HepG2 (cell line): Measurements from ENCODE around the gene BBLN. TPM values are rescaled to one million over a fixed set of nuclear protein-coding genes. Genes with fewer than 3 reads are reported as not detected.
A peak's percentile ranks its signal among the peaks of the same experiment; 100 is the strongest.

Experiments
- CREBL2 ChIP-seq: sonication (generic); formaldehyde crosslinking; IDR thresholded peaks from 2 replicates; pipeline ENCODE4 v1.8.1; 2023; ENCODE audit warnings: missing genetic modification reagents, mild to moderate bottlenecking, borderline replicate concordance
- FOXJ3 ChIP-seq: sonication (generic); formaldehyde crosslinking; IDR thresholded peaks from 2 replicates; pipeline ENCODE4 v1.4.0; 2020; ENCODE audit warnings: missing genetic modification reagents, mild to moderate bottlenecking, borderline replicate concordance
- GLI4 ChIP-seq: sonication (generic); formaldehyde crosslinking; IDR thresholded peaks from 2 replicates; pipeline ENCODE4 v1.5.1; 2020; ENCODE audit warnings: missing genetic modification reagents, mild to moderate bottlenecking, moderate library complexity, borderline replicate concordance
- HMGXB4 ChIP-seq, 2 experiments: sonication (generic) in 1 of 2; formaldehyde crosslinking in 1 of 2; IDR thresholded peaks; 2 replicates each; pipeline versions ENCODE4 v1.4.0 to v1.6.1; 2018 to 2020; ENCODE audit warnings: missing genetic modification reagents in 2 of 2, borderline replicate concordance in 1 of 2, low read depth in 1 of 2, mild to moderate bottlenecking in 1 of 2, missing biosample characterization in 1 of 2
- IKZF4 ChIP-seq: sonication (generic); formaldehyde crosslinking; IDR thresholded peaks from 2 replicates; pipeline ENCODE4 v1.5.1; 2020; ENCODE audit warnings: borderline replicate concordance, mild to moderate bottlenecking, low read depth, missing genetic modification reagents; ENCODE audit errors: not compliant biosample characterization
- KDM4B ChIP-seq: sonication (generic); formaldehyde crosslinking; IDR thresholded peaks from 2 replicates; pipeline ENCODE4 v1.4.0; 2020; ENCODE audit warnings: missing genetic modification reagents
- KLF16 ChIP-seq, 2 experiments: sonication (generic) in 1 of 2; formaldehyde crosslinking in 1 of 2; IDR thresholded peaks; 2 replicates each; pipeline versions ENCODE4 v1.6.1 to v1.8.0; 2016 to 2023; ENCODE audit warnings: missing genetic modification reagents in 2 of 2, missing compliant biosample characterization in 1 of 2
- MAZ ChIP-seq, 2 experiments: sonication (generic) in 1 of 2; formaldehyde crosslinking in 1 of 2; IDR thresholded peaks; 2 replicates each; pipeline versions ENCODE4 v1.5.0 to v1.6.1; 2012 to 2020; ENCODE audit warnings: low read depth in 2 of 2, mild to moderate bottlenecking in 2 of 2, borderline replicate concordance in 1 of 2, improper control_type of control experiment in 1 of 2, low read length in 1 of 2, missing genetic modification reagents in 1 of 2, moderate library complexity in 1 of 2
- SP1 ChIP-seq, 2 experiments: fragments of 450-650 bp in 1 of 2; sonication (generic) in 1 of 2; formaldehyde crosslinking in 1 of 2; IDR thresholded peaks; 2 replicates each; pipeline versions ENCODE4 v1.4.0 to v1.6.1; 2016 to 2020; ENCODE audit warnings: missing genetic modification reagents in 1 of 2
- ZBTB25 ChIP-seq: IDR thresholded peaks from 2 replicates; pipeline ENCODE4 v1.6.1; 2018; ENCODE audit warnings: missing genetic modification reagents
- ZNF101 ChIP-seq: sonication (generic); formaldehyde crosslinking; IDR thresholded peaks from 2 replicates; pipeline ENCODE4 v1.4.0; 2020; ENCODE audit warnings: mild to moderate bottlenecking, low read depth, missing genetic modification reagents, borderline replicate concordance
- ZNF329 ChIP-seq: sonication (generic); formaldehyde crosslinking; IDR thresholded peaks from 2 replicates; pipeline ENCODE4 v1.9.0; 2021; ENCODE audit warnings: low read depth, mild to moderate bottlenecking, missing genetic modification reagents
- ZNF337 ChIP-seq: sonication (generic); formaldehyde crosslinking; IDR thresholded peaks from 2 replicates; pipeline ENCODE4 v1.5.1; 2020; ENCODE audit warnings: missing genetic modification reagents, low read depth, mild to moderate bottlenecking, borderline replicate concordance
- ZNF510 ChIP-seq: sonication (generic); formaldehyde crosslinking; IDR thresholded peaks from 2 replicates; pipeline ENCODE4 v1.4.0; 2020; ENCODE audit warnings: low read depth, mild to moderate bottlenecking, missing genetic modification reagents
- ZNF598 ChIP-seq: sonication (generic); formaldehyde crosslinking; IDR thresholded peaks from 2 replicates; pipeline ENCODE4 v1.5.1; 2020; ENCODE audit warnings: mild to moderate bottlenecking, missing genetic modification reagents, borderline replicate concordance
- ZNF672 ChIP-seq: sonication (generic); formaldehyde crosslinking; IDR thresholded peaks from 2 replicates; pipeline ENCODE4 v1.8.1; 2022; ENCODE audit warnings: missing genetic modification reagents
- polyA plus RNA-seq, 8 experiments: library from polyadenylated mRNA; depleted of rRNA in 3 of 8; stranded (reverse) in 7 of 8; unstranded in 1 of 8; fragments of >200 nt; fragmentation: Illumina TruSeq in 4 of 8; extraction: Trizol in 4 of 8; gene quantifications; 2 replicates each; pipeline versions ENCODE4 v1.2.1 to v1.2.3, GENCODE V29; 2011 to 2016; ENCODE audit warnings: low read depth in 4 of 8, missing spikeins in 1 of 8, mixed read lengths in 1 of 8; ENCODE audit not compliant: insufficient read depth in 1 of 8
- total RNA-seq, 5 experiments: library from RNA; depleted of rRNA; stranded (reverse); fragments of >200 nt; fragmentation: Illumina TruSeq; extraction: Trizol; gene quantifications; 2 replicates each; pipeline ENCODE4 v1.2.3, GENCODE V29; 2016; ENCODE audit warnings: low read depth in 1 of 5
- TF ChIP-seq, protein P1 (sequence below): sonication (generic); formaldehyde crosslinking; IDR thresholded peaks from 2 replicates; pipeline ENCODE4 v1.4.0; 2020; ENCODE audit warnings: low read depth, missing genetic modification reagents

Gene BBLN
- total and polyA plus RNA-seq, 2 of the 13 experiments (the other 11 are each of a cell fraction or from before 2014, with no cell fraction given): 27.6 to 33.1 TPM

DNA sequence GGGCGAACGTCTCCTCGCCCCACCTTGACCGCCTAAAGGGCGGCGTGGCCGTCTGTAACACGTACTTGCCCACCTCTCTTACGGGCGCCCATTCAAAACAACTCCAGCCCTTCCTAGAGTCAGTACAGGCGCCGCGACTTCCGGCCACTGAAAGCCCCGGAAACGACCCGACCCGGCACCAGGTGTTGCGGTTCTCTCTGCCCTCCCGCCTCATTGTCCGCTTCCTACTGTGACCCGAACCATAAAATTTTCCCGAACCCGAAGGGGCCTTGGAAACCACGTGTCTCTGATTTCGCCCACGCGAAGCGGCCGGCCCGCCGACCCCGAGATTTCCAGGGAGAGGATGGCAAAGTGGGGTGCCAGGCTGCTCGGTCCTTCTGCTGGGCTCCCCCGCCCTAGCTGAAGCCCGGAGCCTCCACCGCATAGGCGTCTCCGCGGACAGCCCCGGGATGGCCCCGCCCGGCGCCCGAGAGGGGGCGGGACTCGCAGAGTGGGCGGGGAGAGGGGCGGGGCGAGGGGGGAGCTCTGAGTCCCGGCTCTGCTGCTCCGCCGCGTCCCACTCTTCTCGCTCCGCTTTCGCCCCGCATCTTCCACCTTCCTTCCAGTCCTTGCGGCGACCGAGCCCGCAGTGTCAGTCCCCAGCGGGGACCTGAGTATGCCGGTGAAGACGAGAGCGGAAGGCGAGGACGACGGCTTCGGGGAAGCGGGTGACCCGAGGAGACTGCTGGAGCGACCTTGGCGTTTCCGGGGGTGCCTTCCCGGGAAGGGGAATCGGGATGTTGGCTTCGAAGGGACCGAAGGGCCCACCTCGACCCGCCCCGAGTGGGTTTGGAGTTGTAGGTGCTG is 31.9 kb upstream of the BBLN start (continued):
- peak; percentile 37 to 78; a peak in 2 of 4 replicates for TF ChIP-seq HMGXB4 (CRISPR knock-in tag; IDR thresholded peaks at IDR 0.05; ENCODE audit: borderline replicate concordance in 1 of 2, low read depth in 1 of 2)
- TF ChIP-seq MAZ (IDR thresholded peaks at IDR 0.05; ENCODE audit: borderline replicate concordance, low read depth, low read length): no peak
- peak; percentile 46 for TF ChIP-seq MAZ (CRISPR knock-in tag; IDR thresholded peaks at IDR 0.05; ENCODE audit: low read depth)
- TF ChIP-seq ZNF672 (CRISPR knock-in tag): no peak
- TF ChIP-seq ZNF101: 0 out of 2 replicates have a peak, but pooled peaks have one; percentile 54
- peak in 1 of 2 experiments; percentile 88; a peak in 2 of 4 replicates for TF ChIP-seq KLF16 (CRISPR knock-in tag; IDR thresholded peaks at IDR 0.05)
- 0 out of 2 replicates have a peak, but pooled peaks have one; percentile 26 for TF ChIP-seq FOXJ3 (CRISPR knock-in tag)
- TF ChIP-seq IKZF4 (CRISPR knock-in tag): peak; percentile 67
- no peak for TF ChIP-seq CREBL2 (CRISPR knock-in tag)
- TF ChIP-seq, protein P1, sequence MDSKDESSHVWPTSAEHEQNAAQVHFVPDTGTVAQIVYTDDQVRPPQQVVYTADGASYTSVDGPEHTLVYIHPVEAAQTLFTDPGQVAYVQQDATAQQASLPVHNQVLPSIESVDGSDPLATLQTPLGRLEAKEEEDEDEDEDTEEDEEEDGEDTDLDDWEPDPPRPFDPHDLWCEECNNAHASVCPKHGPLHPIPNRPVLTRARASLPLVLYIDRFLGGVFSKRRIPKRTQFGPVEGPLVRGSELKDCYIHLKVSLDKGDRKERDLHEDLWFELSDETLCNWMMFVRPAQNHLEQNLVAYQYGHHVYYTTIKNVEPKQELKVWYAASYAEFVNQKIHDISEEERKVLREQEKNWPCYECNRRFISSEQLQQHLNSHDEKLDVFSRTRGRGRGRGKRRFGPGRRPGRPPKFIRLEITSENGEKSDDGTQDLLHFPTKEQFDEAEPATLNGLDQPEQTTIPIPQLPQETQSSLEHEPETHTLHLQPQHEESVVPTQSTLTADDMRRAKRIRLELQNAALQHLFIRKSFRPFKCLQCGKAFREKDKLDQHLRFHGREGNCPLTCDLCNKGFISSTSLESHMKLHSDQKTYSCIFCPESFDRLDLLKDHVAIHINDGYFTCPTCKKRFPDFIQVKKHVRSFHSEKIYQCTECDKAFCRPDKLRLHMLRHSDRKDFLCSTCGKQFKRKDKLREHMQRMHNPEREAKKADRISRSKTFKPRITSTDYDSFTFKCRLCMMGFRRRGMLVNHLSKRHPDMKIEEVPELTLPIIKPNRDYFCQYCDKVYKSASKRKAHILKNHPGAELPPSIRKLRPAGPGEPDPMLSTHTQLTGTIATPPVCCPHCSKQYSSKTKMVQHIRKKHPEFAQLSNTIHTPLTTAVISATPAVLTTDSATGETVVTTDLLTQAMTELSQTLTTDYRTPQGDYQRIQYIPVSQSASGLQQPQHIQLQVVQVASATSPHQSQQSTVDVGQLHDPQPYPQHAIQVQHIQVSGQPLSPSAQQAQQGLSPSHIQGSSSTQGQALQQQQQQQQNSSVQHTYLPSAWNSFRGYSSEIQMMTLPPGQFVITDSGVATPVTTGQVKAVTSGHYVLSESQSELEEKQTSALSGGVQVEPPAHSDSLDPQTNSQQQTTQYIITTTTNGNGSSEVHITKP (CRISPR knock-in tag): peak; percentile 41; the same call in 1 of the 2 replicates
- TF ChIP-seq ZBTB25 (CRISPR knock-in tag): no peak
- no peak for TF ChIP-seq ZNF329 (CRISPR knock-in tag)
- no peak for TF ChIP-seq SP1 (IDR thresholded peaks at IDR 0.05)
- peak; percentile 88 for TF ChIP-seq SP1 (CRISPR knock-in tag; IDR thresholded peaks at IDR 0.05)
- no peak for TF ChIP-seq ZNF598 (CRISPR knock-in tag)
- peak; percentile 22; the same call in 1 of the 2 replicates for TF ChIP-seq KDM4B (CRISPR knock-in tag)
- TF ChIP-seq GLI4 (CRISPR knock-in tag): peak; percentile 37; the same call in 1 of the 2 replicates
- 0 out of 2 replicates have a peak, but pooled peaks have one; percentile 30 for TF ChIP-seq ZNF510 (CRISPR knock-in tag)
- TF ChIP-seq ZNF337 (CRISPR knock-in tag): no peak
